ENCODE results near the gene BICRAL. TPM values are rescaled to one million over a fixed set of nuclear protein-coding genes. Genes with fewer than 3 reads are reported as not detected.

The BICRAL gene
- total and polyA plus RNA-seq, 2 donors (not counting 3 experiments of a cell fraction or from before 2014, with no cell fraction given), result 5.6 to 6.8 TPM

- no peak overlapping the region for H2AFZ ChIP-seq (ENCODE audit: low read depth, low read length)
- dilution Hi-C loops (cut with MboI; ENCODE audit: extremely low pct_ligation_motif_present, low sequenced_read_pairs), result no loop called here
- POLR2A ChIA-PET, result no interaction called here
Measured at GRCh38 chr6:42819803-42820511, 38.1 kb downstream of the BICRAL start.

More at GRCh38 chr6:42819803-42820511, 38.1 kb downstream of the BICRAL start:
- CTCF ChIA-PET, result interaction anchor here (0.5 kb wide), 1 partner anchor 11 kb away, joined by 3 read pairs; no protein-coding TSS in a partner anchor
- TF ChIP-seq JUN (IDR thresholded peaks at IDR 0.05; ENCODE audit: borderline replicate concordance, insufficient read depth, insufficient read length, low read depth) (no peak), POLR2A (IDR thresholded peaks at IDR 0.05; ENCODE audit: low read depth, low read length) (no peak), POLR2AphosphoS5 (IDR thresholded peaks at IDR 0.05; ENCODE audit: insufficient read depth, low read depth, low read length) (no peak), CTCF (IDR thresholded peaks at IDR 0.05; ENCODE audit: extremely low read depth in 1 of 2, insufficient read depth in 1 of 2, low read depth in 1 of 2, low read length in 2 of 2) (no peak), EZH2 (IDR thresholded peaks at IDR 0.05; ENCODE audit: borderline replicate concordance, low read depth, low read length, severe bottlenecking) (no peak), MYC (IDR thresholded peaks at IDR 0.05; ENCODE audit: low read depth, low read length) (no peak), GATA2 (IDR thresholded peaks at IDR 0.05; ENCODE audit: insufficient read depth, insufficient read length, low read depth, low read length) (no peak), FOS (IDR thresholded peaks at IDR 0.05; ENCODE audit: borderline replicate concordance, insufficient read depth, low read length) (no peak), MAX (IDR thresholded peaks at IDR 0.05; ENCODE audit: insufficient read depth, insufficient read length) (no peak)
- intact Hi-C loops (cut with micrococcal nuclease), result no loop called here
- Histone ChIP-seq H3K4me1 (ENCODE audit: control insufficient read depth, extremely low read depth, insufficient read depth, low read length) (no peaks in the 10 kb centered on the region), H3K36me3 (ENCODE audit: control insufficient read depth in 2 of 2, extremely low read depth in 1 of 2, insufficient read depth in 2 of 2, low read length in 2 of 2) (peaks cover 0 to 2% of the 10 kb centered on the region in 2 experiments), H3K9ac (replicated peaks; ENCODE audit: extremely low read depth, insufficient read depth, low read length) (no peak overlapping the region), H3K4me3 (replicated peaks in 1 of 3; ENCODE audit: insufficient read depth in 1 of 3, low read depth in 1 of 3, low read length in 3 of 3) (no peak overlapping the region), H3K27ac (ENCODE audit: insufficient read depth, low read depth, low read length) (no peak overlapping the region), H3K9me1 (replicated peaks; ENCODE audit: control insufficient read depth, extremely low read depth, insufficient read depth, low read length) (no peaks in the 10 kb centered on the region), H3K27me3 (ENCODE audit: control insufficient read depth in 2 of 2, insufficient read depth in 2 of 2, low read length in 2 of 2) (no peaks in the 10 kb centered on the region), H4K20me1 (replicated peaks; ENCODE audit: control insufficient read depth, extremely low read depth, insufficient read depth, low read length) (no peaks in the 10 kb centered on the region), H3K79me2 (ENCODE audit: control insufficient read depth, insufficient read depth, low read length) (no peaks in the 10 kb centered on the region), H3K9me3 (replicated peaks; ENCODE audit: control insufficient read depth, insufficient read depth, low read length) (no peaks in the 10 kb centered on the region), H3K4me2 (ENCODE audit: insufficient read depth, low read length) (no peak overlapping the region)
- FAIRE-seq (no peak), DNase-seq (ENCODE audit: low read depth, low spot score) (no peak)
- BruUV-seq (replicated peaks), result no TSS peak

All from endothelial cell of umbilical vein (primary cell).